Psoas muscle (tissue), 8 donors: ENCODE results near the gene IGFL4. TPM values are rescaled to one million over a fixed set of nuclear protein-coding genes. Genes with fewer than 3 reads are reported as not detected.

Source experiments
- ATAC-seq, 4 donors: fragments of 200-7000 bp; cut with Tn5 transposase; one replicate each; pipeline ENCODE4 v1.9.1; 2020; ENCODE audit warnings: moderate library complexity in 3 of 4, mild to moderate bottlenecking in 2 of 4
- DNase-seq, 2 donors: peaks; one replicate each; pipeline ENCODE4 v3.0.0-alpha.2; 2020
- H3K27ac ChIP-seq: fragments of 200-600 bp; one replicate; pipeline ENCODE4 v1.8.0; 2022
- H3K27me3 ChIP-seq, 3 donors: fragments of 200-600 bp in 1 of 3; one replicate each; pipeline versions ENCODE4 v1.6.1 to v1.8.0; 2013 to 2022; ENCODE audit warnings: low read length in 2 of 3, mild to moderate bottlenecking in 2 of 3, moderate library complexity in 1 of 3; ENCODE audit not compliant: insufficient read depth in 3 of 3
- H3K36me3 ChIP-seq, 2 donors: fragments of 200-600 bp in 1 of 2; one replicate each; pipeline versions ENCODE4 v1.6.1 to v1.8.0; 2013 to 2022; ENCODE audit warnings: low read depth in 1 of 2, mild to moderate bottlenecking in 1 of 2, moderate library complexity in 1 of 2; ENCODE audit not compliant: insufficient read depth in 1 of 2
- H3K4me1 ChIP-seq: fragments of 200-600 bp; one replicate; pipeline ENCODE4 v1.8.0; 2022
- H3K4me3 ChIP-seq: fragments of 200-600 bp; one replicate; pipeline ENCODE4 v1.8.0; 2022; ENCODE audit warnings: mild to moderate bottlenecking
- H3K9me3 ChIP-seq: fragments of 200-600 bp; one replicate; pipeline ENCODE4 v1.8.0; 2022
- CTCF ChIP-seq: fragments of 200-600 bp; IDR thresholded peaks from one replicate; pipeline ENCODE4 v1.8.0; 2022; ENCODE audit warnings: antibody characterized with exemption
- WGBS, 3 donors: extraction: QIAGEN DNeasy Blood & Tissue Kit; methylation state at CpG; one replicate each; pipeline versions ENCODE4 v1.1.6 to v1.1.7; 2013; 5-methylcytosine and 5-hydroxymethylcytosine counted together
- intact Hi-C, 2 donors: fragments of 100-400 bp; cut with DNase I; formaldehyde crosslinking; loops; one replicate each; pipeline versions ENCODE4 v1.11.0 to v1.14.2; 2022
- polyA plus RNA-seq, 3 donors: library from polyadenylated mRNA; stranded (reverse); fragments of 200-250 nt; gene quantifications; one replicate each; pipeline ENCODE4 v1.2.3, GENCODE V29; 2013
- total RNA-seq, 4 donors: library from RNA; stranded (reverse); fragmentation: NEBNext Ultra II Directional in 2 of 4; extraction: Animal tissue kit (Norgen Biotek cat#: 25700) in 2 of 4; gene quantifications; one replicate each; pipeline versions ENCODE4 v1.2.1 to v1.2.4, GENCODE V29; 2021 to 2023
- donor health status: healthy with polysubstance abuse.
- donor health status: DM: no; HTN: no; CAD: no; lungs with moderate emphysema.
- donor health status: Bipolar disorder and iron deficiency.
- donor health status: healthy.
- donor health status: DM: yes; HTN: yes; CAD: no.
- donor health status: DM: no; HTN: no; CAD: no.
- donor health status: DM: no; HTN: no; CAD: no.
- donor health status: DM: yes; HTN: yes; CAD: no.

IGFL4 gene
- total and polyA plus RNA-seq, 7 donors = not detected

- no peak for DNase-seq
- no peaks in the 10 kb centered on the region for H3K36me3 ChIP-seq
- no peaks in the 10 kb centered on the region for H3K9me3 ChIP-seq
- H3K4me3 ChIP-seq = no peak overlapping the region
- no peak overlapping the region for H3K27ac ChIP-seq
- no peak for ATAC-seq
- H3K4me1 ChIP-seq = no peaks in the 10 kb centered on the region
- intact Hi-C loops = loop anchor here in 1 of 2 donors (10.0 kb wide), 1 partner anchor 188 kb away; no protein-coding TSS in a partner anchor
- TF ChIP-seq CTCF = no peak
- peaks cover 0 to 47% (median 4%) of the 10 kb centered on the region in 3 donors for H3K27me3 ChIP-seq
- 67 to 94% (median 74%) methylated on average over 1 of the region's 1 CpG for WGBS, 3 donors
Observed at GRCh38 chr19:46066471-46066870, 25.7 kb upstream of the IGFL4 start.

- H3K36me3 ChIP-seq = no peaks in the 10 kb centered on the region
- no peaks in the 10 kb centered on the region for H3K9me3 ChIP-seq
- ATAC-seq (no peak), DNase-seq (no peak)
- WGBS, 3 donors = 44 to 47% (median 45%) methylated on average over 7 of the region's 7 CpGs
- TF ChIP-seq CTCF = no peak
- no peak overlapping the region for H3K27ac ChIP-seq
- H3K4me3 ChIP-seq = no peak overlapping the region
- no peaks in the 10 kb centered on the region for H3K4me1 ChIP-seq
- H3K27me3 ChIP-seq = peaks cover 0 to 39% (median 4%) of the 10 kb centered on the region in 3 donors
- intact Hi-C loops = loop anchor here in 1 of 2 donors (10.0 kb wide), 1 partner anchor 189 kb away; no protein-coding TSS in a partner anchor
Observed at GRCh38 chr19:46065486-46066071, 24.8 kb upstream of the IGFL4 start.

GRCh38 chr19:46063201-46063600 is 22.4 kb upstream of the IGFL4 start:
- WGBS, 3 donors = 66 to 76% (median 70%) methylated on average over 3 of the region's 3 CpGs

GRCh38 chr19:46060012-46060411 is 19.2 kb upstream of the IGFL4 start:
- intact Hi-C loops = loop anchor here in 1 of 2 donors (10.0 kb wide), 1 partner anchor 195 kb away; no protein-coding TSS in a partner anchor
- Histone ChIP-seq H3K9me3 (no peaks in the 10 kb centered on the region), H3K27me3 (peaks cover 2 to 21% (median 4%) of the 10 kb centered on the region in 3 donors), H3K36me3 (no peaks in the 10 kb centered on the region), H3K4me1 (no peaks in the 10 kb centered on the region), H3K4me3 (no peak overlapping the region), H3K27ac (no peak overlapping the region)
- WGBS, 3 donors = 91 to 92% (median 92%) methylated on average over 2 of the region's 2 CpGs
- DNase-seq = no peak
- ATAC-seq = no peak
- no peak for TF ChIP-seq CTCF

More at GRCh38 chr19:46063201-46063600, 22.4 kb upstream of the IGFL4 start:
- ATAC-seq (no peak), DNase-seq (no peak)
- Histone ChIP-seq H3K4me3 (no peak overlapping the region), H3K9me3 (no peaks in the 10 kb centered on the region), H3K27me3 (peaks cover 2 to 43% (median 6%) of the 10 kb centered on the region in 3 donors), H3K36me3 (no peaks in the 10 kb centered on the region), H3K27ac (no peak overlapping the region), H3K4me1 (no peaks in the 10 kb centered on the region)
- intact Hi-C loops = loop anchor here in 1 of 2 donors (10.0 kb wide), 1 partner anchor 192 kb away; no protein-coding TSS in a partner anchor
- TF ChIP-seq CTCF = no peak
